Stimulated activated effector memory CD8-positive, alpha-beta T cell treated with anti-CD3 and anti-CD28 coated beads, Interleukin-12 subunit alpha, Interleukin-12 subunit beta, amount 100 ng/mL, for 72 hours (primary cell): Measurements from ENCODE around the gene CPLX1.
A peak's percentile ranks its signal among the peaks of the same experiment; 100 is the strongest.

ENCODE experiments used
- ATAC-seq: fragments of 150-1000 bp; cut with Tn5 transposase; 2 replicates; pipeline ENCODE4 v1.10.0; 2021
- DNase-seq, 2 donors: peaks; one replicate each; pipeline ENCODE4 v3.0.0; 2021 to 2022; ENCODE audit warnings: low spot score in 2 of 2
- H3K27ac Mint-ChIP-seq: one replicate; pipeline ENCODE4 v1.8.0; 2022; ENCODE audit warnings: mild to moderate bottlenecking, mixed read lengths
- H3K36me3 Mint-ChIP-seq: one replicate; pipeline ENCODE4 v1.8.0; 2022; ENCODE audit warnings: mild to moderate bottlenecking, mixed read lengths
- H3K4me1 Mint-ChIP-seq: one replicate; pipeline ENCODE4 v1.8.0; 2022; ENCODE audit warnings: mixed read lengths
- H3K4me3 Mint-ChIP-seq: one replicate; pipeline ENCODE4 v1.8.0; 2022; ENCODE audit warnings: mild to moderate bottlenecking, mixed read lengths
- H3K9me3 Mint-ChIP-seq: one replicate; pipeline ENCODE4 v1.8.0; 2022; ENCODE audit warnings: mixed read lengths

CPLX1 gene

DNA sequence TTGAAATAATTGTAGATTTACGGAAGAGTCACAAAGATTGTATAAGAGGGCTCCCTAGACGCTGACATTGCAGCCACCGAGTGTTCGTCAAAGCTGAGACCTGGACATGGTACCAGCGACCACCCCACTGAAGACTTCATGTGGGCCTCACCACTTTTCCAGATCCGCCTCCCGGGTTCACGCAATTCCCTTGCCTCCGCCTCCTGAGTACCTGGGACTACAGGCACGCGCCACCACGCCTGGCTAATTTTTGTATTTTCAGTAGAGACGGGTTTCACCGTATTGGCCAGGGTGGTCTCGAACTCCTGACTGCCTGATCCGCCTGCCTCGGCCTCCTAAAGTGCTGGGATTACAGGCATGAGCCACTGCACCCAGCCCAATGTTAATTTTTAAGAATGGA, 29.7 kb downstream of the CPLX1 start:
- Mint-ChIP-seq H3K27ac (no peak overlapping the region), H3K4me1 (peaks cover 38% of the 10 kb centered on the region), H3K4me3 (no peak overlapping the region), H3K9me3 (no peaks in the 10 kb centered on the region), H3K36me3 (no peaks in the 10 kb centered on the region)
- DNase-seq = no peak
- ATAC-seq = no peak

GRCh38 chr4:795726-796119, 30.2 kb downstream of the CPLX1 start:
- DNase-seq = no peak
- ATAC-seq = no peak
- H3K4me1 Mint-ChIP-seq = peaks cover 38% of the 10 kb centered on the region
- H3K4me3 Mint-ChIP-seq = no peak overlapping the region
- H3K27ac Mint-ChIP-seq = no peak overlapping the region
- no peaks in the 10 kb centered on the region for H3K36me3 Mint-ChIP-seq
- H3K9me3 Mint-ChIP-seq = no peaks in the 10 kb centered on the region

DNA sequence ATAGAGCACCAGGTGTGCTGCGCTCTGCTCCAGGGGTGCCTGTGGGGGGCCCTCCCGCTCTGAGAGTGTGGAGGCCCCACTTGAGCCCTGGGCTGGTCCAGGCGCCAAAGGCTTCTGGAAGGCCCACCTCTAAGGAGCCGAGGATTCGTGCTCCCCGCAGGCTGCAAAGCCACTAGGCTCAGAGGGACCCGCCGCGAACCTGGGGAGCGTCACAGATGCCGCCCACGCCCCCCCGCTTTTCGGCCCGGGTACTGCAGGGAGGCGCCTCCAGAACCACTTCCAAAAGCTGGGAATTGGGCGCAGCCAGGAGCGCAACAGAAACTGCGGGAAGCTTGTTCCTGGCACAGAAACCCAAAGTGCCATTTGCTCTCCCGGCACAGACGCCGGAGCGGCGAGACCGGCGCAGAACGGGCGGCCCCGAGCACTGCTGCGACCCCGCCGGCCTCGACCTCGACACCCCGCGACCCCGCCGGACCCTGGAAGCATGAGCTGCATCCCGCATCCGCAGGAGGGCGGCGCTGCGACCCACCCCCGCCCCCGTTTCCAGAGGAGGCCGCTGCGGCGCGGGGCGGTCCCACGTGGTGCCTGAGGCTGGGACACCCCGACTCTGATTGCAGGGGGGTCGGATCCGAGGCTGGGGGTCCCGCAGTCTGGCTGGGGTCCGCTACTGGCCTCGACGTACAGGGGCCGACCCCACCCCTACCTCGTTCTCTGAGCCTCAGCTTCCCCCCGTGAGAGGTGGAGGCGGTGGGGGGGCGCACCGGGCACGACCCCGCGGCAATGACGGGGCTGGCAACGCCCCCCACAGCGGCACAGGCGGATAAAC, 30.8 kb downstream of the CPLX1 start:
- no peaks in the 10 kb centered on the region for H3K36me3 Mint-ChIP-seq
- H3K27ac Mint-ChIP-seq = no peak overlapping the region
- ATAC-seq (no peak), DNase-seq (no peak)
- H3K4me1 Mint-ChIP-seq = peaks cover 38% of the 10 kb centered on the region
- H3K4me3 Mint-ChIP-seq = peak overlapping the region; percentile 43
- no peaks in the 10 kb centered on the region for H3K9me3 Mint-ChIP-seq

- H3K27ac Mint-ChIP-seq = no peak overlapping the region
- no peaks in the 10 kb centered on the region for H3K36me3 Mint-ChIP-seq
- no peak overlapping the region for H3K4me3 Mint-ChIP-seq
- no peak for DNase-seq
- no peaks in the 10 kb centered on the region for H3K9me3 Mint-ChIP-seq
- peaks cover 28% of the 10 kb centered on the region for H3K4me1 Mint-ChIP-seq
- no peak for ATAC-seq
Measured at GRCh38 chr4:793941-794621, 31.8 kb downstream of the CPLX1 start.

DNA sequence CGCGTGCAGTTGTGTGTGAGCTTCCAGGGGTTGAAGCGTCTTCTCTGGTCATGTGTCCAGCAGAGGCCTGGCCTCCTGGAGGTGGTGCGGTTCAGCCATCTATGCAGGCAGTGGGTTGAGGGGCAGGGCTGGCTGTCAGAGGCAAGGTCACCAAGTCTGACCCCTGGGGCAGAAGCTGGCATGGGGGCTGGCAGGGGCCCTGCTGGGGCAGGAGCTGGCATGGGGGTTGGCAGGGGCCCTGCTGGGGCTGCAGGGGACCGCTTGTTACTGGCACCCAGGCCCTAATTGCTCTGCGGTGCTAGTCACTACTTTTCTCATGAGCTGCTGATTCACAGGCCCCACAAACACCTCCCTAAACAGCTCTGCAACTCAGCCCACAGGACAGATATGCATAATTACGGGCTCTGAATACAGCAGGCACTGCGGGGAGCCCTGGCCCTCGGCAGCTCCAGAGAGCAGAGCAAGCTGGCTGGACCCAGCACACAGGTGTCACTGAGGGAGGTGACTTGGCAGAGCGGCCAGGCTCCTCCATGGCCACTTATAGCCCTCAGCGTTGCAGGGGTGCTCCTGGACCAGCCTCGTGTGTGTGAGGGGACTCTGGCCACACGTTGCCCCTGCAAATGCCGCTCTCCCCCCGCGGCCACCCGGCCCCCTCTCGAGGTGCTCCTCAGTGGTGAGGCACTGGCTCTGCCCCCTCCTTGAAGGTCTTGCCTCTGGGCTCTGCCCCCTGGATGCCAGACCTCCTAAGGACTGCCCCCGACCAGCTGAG, 32.7 kb downstream of the CPLX1 start:
- Mint-ChIP-seq H3K9me3 (no peaks in the 10 kb centered on the region), H3K36me3 (no peaks in the 10 kb centered on the region), H3K4me3 (peak overlapping the region; percentile 67), H3K27ac (peak overlapping the region; percentile 34), H3K4me1 (peaks cover 23% of the 10 kb centered on the region)
- DNase-seq = peak in 1 of 2 donors; percentile 52
- ATAC-seq = peak; percentile 64

DNA sequence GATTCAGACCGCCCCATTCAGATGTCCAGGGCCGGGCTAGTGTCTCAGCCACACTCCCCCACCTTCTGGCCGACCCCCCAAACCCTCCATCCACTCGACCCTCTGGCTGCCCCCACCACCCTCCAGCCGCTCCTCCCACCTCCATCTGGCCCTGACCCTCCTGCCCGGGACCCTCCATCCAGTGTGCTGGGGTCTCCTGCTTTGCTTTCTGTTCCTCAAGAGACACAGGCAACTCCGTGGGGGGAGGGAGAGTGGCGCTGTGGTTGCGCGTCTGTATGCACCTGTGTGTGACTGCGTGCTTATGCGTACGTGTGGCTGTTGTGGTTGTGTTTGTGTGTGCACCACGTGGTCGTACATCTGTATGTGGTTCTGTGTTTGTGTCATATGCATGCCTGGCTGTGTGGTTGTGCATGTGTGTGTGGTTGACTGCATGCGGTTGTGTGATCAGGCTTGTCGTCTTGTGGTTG, 33.3 kb downstream of the CPLX1 start:
- DNase-seq = no peak
- Mint-ChIP-seq H3K36me3 (no peaks in the 10 kb centered on the region), H3K27ac (peak overlapping the region; percentile 34), H3K9me3 (no peaks in the 10 kb centered on the region), H3K4me3 (peak overlapping the region; percentile 67), H3K4me1 (peaks cover 23% of the 10 kb centered on the region)
- peak; percentile 42 for ATAC-seq

DNA sequence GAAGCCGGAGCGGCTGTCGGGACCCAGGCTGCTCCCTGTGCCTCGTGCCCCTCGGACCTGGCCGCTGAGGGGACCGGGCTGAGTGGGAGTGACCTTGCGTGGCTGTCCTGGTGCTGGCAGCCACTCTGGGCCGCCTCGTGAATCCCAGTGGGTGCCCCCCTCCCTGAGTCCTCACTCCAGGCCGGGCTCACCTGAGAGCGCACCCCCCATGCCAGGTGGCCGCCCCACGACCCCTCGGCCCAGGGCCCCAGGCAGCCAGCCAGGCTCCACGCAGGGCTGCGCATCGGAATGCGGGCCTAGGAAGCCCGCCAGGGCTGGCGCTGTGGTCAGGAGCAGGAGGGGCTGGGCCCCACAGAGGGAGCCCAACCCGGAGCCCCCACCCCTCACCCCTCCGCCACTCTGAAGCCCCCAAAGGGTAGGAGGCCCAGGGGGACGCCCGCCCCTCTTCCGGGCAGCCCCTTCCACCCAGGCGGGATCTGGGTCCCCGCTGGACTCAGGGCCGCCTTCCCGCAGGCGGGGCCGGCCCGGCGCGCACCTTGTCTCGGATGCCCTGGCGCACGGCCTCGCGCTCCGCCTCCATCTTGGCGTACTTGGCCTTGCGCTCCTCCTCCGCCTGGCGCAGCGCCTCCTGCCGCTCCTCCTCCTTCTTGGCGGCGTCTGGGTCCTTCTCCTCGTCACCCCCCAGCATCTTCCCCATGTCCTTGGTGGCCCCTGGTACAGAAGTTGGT, 33.9 kb downstream of the CPLX1 start:
- DNase-seq (peak in 1 of 2 donors; percentile 58), ATAC-seq (peak; percentile 52)
- H3K4me3 Mint-ChIP-seq = peak overlapping the region; percentile 67
- peak overlapping the region; percentile 34 for H3K27ac Mint-ChIP-seq
- H3K4me1 Mint-ChIP-seq = peaks cover 29% of the 10 kb centered on the region
- peaks cover 5% of the 10 kb centered on the region for H3K36me3 Mint-ChIP-seq
- no peaks in the 10 kb centered on the region for H3K9me3 Mint-ChIP-seq

GRCh38 chr4:791252-791897, 34.6 kb downstream of the CPLX1 start:
- Mint-ChIP-seq H3K4me3 (no peak overlapping the region), H3K27ac (no peak overlapping the region), H3K36me3 (peaks cover 6% of the 10 kb centered on the region), H3K4me1 (peaks cover 29% of the 10 kb centered on the region), H3K9me3 (no peaks in the 10 kb centered on the region)
- no peak for DNase-seq
- no peak for ATAC-seq

DNA sequence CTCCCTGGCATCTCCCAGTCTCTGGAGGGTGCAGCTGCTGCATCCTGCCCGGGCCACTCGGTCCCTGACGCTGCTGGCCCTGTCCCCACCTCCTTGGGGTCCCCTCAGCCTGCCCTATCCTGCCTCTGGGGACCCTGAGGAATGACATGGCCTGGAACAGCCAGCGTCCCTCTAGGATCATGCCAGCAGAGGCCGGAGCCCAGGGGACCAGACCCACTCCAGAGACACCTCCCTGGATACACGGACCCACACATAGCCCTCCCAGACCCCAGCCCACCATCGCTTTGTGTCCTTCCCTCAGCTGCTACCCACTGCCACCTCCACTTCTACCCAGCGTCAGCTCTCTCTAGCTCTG, 35.5 kb downstream of the CPLX1 start:
- Mint-ChIP-seq H3K36me3 (peaks cover 6% of the 10 kb centered on the region), H3K4me1 (peaks cover 30% of the 10 kb centered on the region), H3K27ac (no peak overlapping the region), H3K9me3 (no peaks in the 10 kb centered on the region), H3K4me3 (no peak overlapping the region)
- no peak for ATAC-seq
- DNase-seq = peak in 1 of 2 donors; percentile 51

GRCh38 chr4:789571-790465, 36.1 kb downstream of the CPLX1 start:
- H3K36me3 Mint-ChIP-seq = peaks cover 6% of the 10 kb centered on the region
- H3K9me3 Mint-ChIP-seq = no peaks in the 10 kb centered on the region
- DNase-seq (no peak), ATAC-seq (no peak)
- H3K4me3 Mint-ChIP-seq = no peak overlapping the region
- H3K4me1 Mint-ChIP-seq = peaks cover 34% of the 10 kb centered on the region
- H3K27ac Mint-ChIP-seq = no peak overlapping the region

DNA sequence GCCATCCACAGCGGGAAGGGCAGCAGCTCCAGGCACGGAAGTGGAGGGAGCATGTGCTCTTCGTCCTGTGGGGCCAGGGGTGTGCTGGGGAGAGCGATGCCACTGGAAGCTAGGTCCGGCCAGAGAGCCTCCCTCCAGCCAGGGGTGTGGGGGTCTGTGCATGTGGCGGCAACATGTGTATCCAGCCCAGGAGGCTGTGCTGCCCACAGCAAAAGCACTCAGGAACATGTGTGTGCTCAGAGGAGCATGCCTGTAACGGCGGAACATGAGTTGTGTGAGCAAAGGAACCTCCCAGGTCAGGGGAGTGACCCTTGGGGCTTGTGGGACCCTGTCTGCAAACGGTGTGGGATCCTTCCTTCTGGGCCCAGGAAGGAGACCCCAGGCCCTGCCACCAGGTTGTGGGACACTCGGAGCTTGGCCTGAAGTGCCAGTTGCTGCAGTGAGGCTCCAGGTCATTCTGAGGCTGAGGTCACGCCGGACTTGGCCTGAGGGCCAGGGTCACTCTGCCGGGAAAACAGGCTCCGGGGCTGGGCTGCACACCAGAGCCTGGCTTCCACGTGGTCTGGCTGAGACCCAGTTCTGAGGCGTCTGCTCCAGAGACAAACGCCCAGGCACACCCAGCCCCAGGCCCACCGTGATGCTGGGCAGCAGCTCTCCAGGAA, 37.2 kb downstream of the CPLX1 start:
- Mint-ChIP-seq H3K9me3 (no peaks in the 10 kb centered on the region), H3K36me3 (peaks cover 6% of the 10 kb centered on the region), H3K4me1 (peaks cover 26% of the 10 kb centered on the region), H3K4me3 (no peak overlapping the region), H3K27ac (no peak overlapping the region)
- ATAC-seq = no peak
- DNase-seq = peak in 1 of 2 donors; percentile 47

DNA sequence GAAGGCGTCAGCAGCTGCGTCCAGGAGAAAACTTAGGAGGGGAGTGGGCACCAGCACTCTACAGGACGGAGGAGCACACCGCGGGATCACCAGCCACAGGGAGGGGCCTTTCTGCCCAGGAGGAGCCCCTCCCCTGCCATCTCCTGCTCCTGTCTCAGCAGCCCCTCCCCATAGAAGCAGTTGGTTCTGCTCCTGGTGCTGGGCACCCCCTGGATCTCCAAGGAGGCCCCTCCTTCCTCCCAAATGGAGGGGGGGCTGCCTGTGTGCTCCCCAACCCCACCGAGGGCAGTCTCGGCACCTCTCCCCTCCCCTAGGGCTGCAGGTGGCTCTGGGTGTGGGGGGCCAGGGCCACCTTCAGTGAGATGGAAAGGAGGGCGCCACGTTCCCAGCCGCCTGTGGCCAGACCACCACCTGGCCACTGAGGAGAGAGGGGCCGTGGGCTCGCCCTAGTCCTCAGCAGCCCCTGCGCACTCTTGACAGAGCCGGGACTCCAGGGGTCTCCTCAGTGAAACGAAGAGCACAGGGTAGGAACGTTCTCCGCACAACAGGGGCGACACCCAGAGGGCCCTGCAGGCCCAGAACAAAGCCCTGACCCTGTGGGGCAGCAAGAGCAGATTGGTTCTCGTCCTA, 37.8 kb downstream of the CPLX1 start:
- H3K27ac Mint-ChIP-seq = no peak overlapping the region
- ATAC-seq (no peak), DNase-seq (peak in 1 of 2 donors; percentile 47)
- H3K36me3 Mint-ChIP-seq = peaks cover 6% of the 10 kb centered on the region
- H3K4me1 Mint-ChIP-seq = peaks cover 24% of the 10 kb centered on the region
- no peaks in the 10 kb centered on the region for H3K9me3 Mint-ChIP-seq
- no peak overlapping the region for H3K4me3 Mint-ChIP-seq

DNA sequence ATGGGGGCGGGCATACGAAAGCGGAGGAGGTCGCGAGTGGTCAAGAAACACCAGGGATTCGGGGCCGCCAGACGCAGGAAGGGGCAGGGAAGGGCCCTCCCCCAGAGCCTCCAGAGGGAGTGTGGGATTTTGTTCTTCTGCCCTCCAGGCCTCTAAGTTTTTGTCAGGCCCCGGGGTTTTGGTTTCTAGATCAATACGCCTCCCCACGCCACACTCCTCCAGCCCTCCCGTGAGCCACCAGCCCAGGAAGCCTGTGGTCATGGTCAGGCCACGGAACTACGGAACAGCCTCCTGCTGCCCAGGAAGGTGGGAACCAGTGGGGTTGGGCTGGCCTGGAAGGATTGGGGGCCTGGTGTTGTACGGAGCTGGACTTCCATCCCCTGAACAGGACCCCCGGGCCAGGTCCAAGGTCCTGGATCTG, 38.4 kb downstream of the CPLX1 start:
- DNase-seq = peak in 1 of 2 donors; percentile 57
- H3K4me3 Mint-ChIP-seq = peak overlapping the region; percentile 12
- ATAC-seq = peak; percentile 22

More for the DNA sequence above, 38.4 kb downstream of the CPLX1 start:
- Mint-ChIP-seq H3K36me3 (peaks cover 6% of the 10 kb centered on the region), H3K9me3 (no peaks in the 10 kb centered on the region), H3K27ac (no peak overlapping the region), H3K4me1 (peaks cover 19% of the 10 kb centered on the region)
